HepG2 (cell line): ENCODE results near the gene F12. TPM values are rescaled to one million over a fixed set of nuclear protein-coding genes. Genes with fewer than 3 reads are reported as not detected.
A peak's percentile ranks its signal among the peaks of the same experiment; 100 is the strongest.

Source experiments
- ARID4A ChIP-seq: sonication (generic); formaldehyde crosslinking; IDR thresholded peaks from 2 replicates; pipeline ENCODE4 v1.5.0; 2020; ENCODE audit warnings: mild to moderate bottlenecking, missing genetic modification reagents, borderline replicate concordance
- ESRRA ChIP-seq: sonication (generic); formaldehyde crosslinking; IDR thresholded peaks from 2 replicates; pipeline ENCODE4 v1.5.1; 2020; ENCODE audit warnings: mild to moderate bottlenecking, low read depth, missing genetic modification reagents
- FOXA3 ChIP-seq: IDR thresholded peaks from 2 replicates; pipeline ENCODE4 v1.6.1; 2016; ENCODE audit warnings: missing genetic modification reagents, missing compliant biosample characterization
- HDAC2 ChIP-seq: sonication (generic); formaldehyde crosslinking; IDR thresholded peaks from 2 replicates; pipeline ENCODE4 v1.4.0; 2020; ENCODE audit warnings: missing genetic modification reagents
- HINFP ChIP-seq: sonication (generic); formaldehyde crosslinking; IDR thresholded peaks from 2 replicates; pipeline ENCODE4 v1.4.0; 2020; ENCODE audit warnings: low read depth, mild to moderate bottlenecking, missing genetic modification reagents
- HMGXB4 ChIP-seq, 2 experiments: sonication (generic) in 1 of 2; formaldehyde crosslinking in 1 of 2; IDR thresholded peaks; 2 replicates each; pipeline versions ENCODE4 v1.4.0 to v1.6.1; 2018 to 2020; ENCODE audit warnings: missing genetic modification reagents in 2 of 2, borderline replicate concordance in 1 of 2, low read depth in 1 of 2, mild to moderate bottlenecking in 1 of 2, missing biosample characterization in 1 of 2
- HOMEZ ChIP-seq: IDR thresholded peaks from 2 replicates; pipeline ENCODE4 v1.6.1; 2016; ENCODE audit warnings: low read depth
- HOXA7 ChIP-seq: sonication (generic); formaldehyde crosslinking; IDR thresholded peaks from 2 replicates; pipeline ENCODE4 v1.8.1; 2022; ENCODE audit warnings: mild to moderate bottlenecking, missing genetic modification reagents, moderate library complexity
- PITX1 ChIP-seq: sonication (generic); formaldehyde crosslinking; IDR thresholded peaks from 2 replicates; pipeline ENCODE4 v1.5.1; 2020; ENCODE audit warnings: mild to moderate bottlenecking, missing genetic modification reagents
- RAD51 ChIP-seq: fragments of 450-650 bp; IDR thresholded peaks from 2 replicates; pipeline ENCODE4 v1.6.1; 2016; ENCODE audit warnings: borderline replicate concordance
- SMC3 ChIP-seq: IDR thresholded peaks from 2 replicates; pipeline ENCODE4 v1.6.1; 2011; ENCODE audit warnings: low read length, improper control_type of control experiment
- SOX13 ChIP-seq, 3 experiments: fragments of 450-650 bp in 1 of 3; sonication (generic) in 1 of 3; formaldehyde crosslinking in 1 of 3; IDR thresholded peaks in 2 of 3; conservative IDR thresholded peaks in 1 of 3; 2 replicates each; pipeline versions ENCODE4 v1.5.0 to v1.6.1; 2016 to 2020; ENCODE audit warnings: antibody characterized with exemption in 1 of 3, mild to moderate bottlenecking in 1 of 3, missing compliant biosample characterization in 1 of 3, missing genetic modification reagents in 1 of 3, moderate library complexity in 1 of 3
- XRCC5 ChIP-seq: fragments of 200-400 bp; formaldehyde crosslinking; optimal IDR thresholded peaks from 2 replicates; pipeline ENCODE3; 2017; ENCODE audit warnings: mild to moderate bottlenecking, low read length
- YEATS2 ChIP-seq: sonication (generic); formaldehyde crosslinking; IDR thresholded peaks from 2 replicates; pipeline ENCODE4 v1.4.0; 2020; ENCODE audit warnings: missing genetic modification reagents, borderline replicate concordance
- ZFX ChIP-seq: sonication (generic); formaldehyde crosslinking; IDR thresholded peaks from 2 replicates; pipeline ENCODE4 v1.4.0; 2020; ENCODE audit warnings: mild to moderate bottlenecking, low read depth, missing genetic modification reagents, moderate library complexity
- polyA plus RNA-seq, 8 experiments: library from polyadenylated mRNA; depleted of rRNA in 3 of 8; stranded (reverse) in 7 of 8; unstranded in 1 of 8; fragments of >200 nt; fragmentation: Illumina TruSeq in 4 of 8; extraction: Trizol in 4 of 8; gene quantifications; 2 replicates each; pipeline versions ENCODE4 v1.2.1 to v1.2.3, GENCODE V29; 2011 to 2016; ENCODE audit warnings: low read depth in 4 of 8, missing spikeins in 1 of 8, mixed read lengths in 1 of 8; ENCODE audit not compliant: insufficient read depth in 1 of 8
- total RNA-seq, 5 experiments: library from RNA; depleted of rRNA; stranded (reverse); fragments of >200 nt; fragmentation: Illumina TruSeq; extraction: Trizol; gene quantifications; 2 replicates each; pipeline ENCODE4 v1.2.3, GENCODE V29; 2016; ENCODE audit warnings: low read depth in 1 of 5

The F12 gene
- total and polyA plus RNA-seq, 2 of the 13 experiments (the other 11 are each of a cell fraction or from before 2014, with no cell fraction given): 2.5 to 3.0 TPM

- TF ChIP-seq HOMEZ (0 out of 2 replicates have a peak, but pooled peaks have one; percentile 30), FOXA3 (CRISPR knock-in tag) (peak; percentile 37; the same call in 1 of the 2 replicates), HDAC2 (CRISPR knock-in tag) (peak; percentile 53; the same call in 1 of the 2 replicates), RAD51 (peak; percentile 18; the same call in 1 of the 2 replicates), ARID4A (CRISPR knock-in tag) (peak; percentile 63), HINFP (no peak), ZFX (CRISPR knock-in tag) (0 out of 2 replicates have a peak, but pooled peaks have one; percentile 39), SMC3 (peak; percentile 93), ESRRA (CRISPR knock-in tag) (no peak), HOXA7 (CRISPR knock-in tag) (no peak), XRCC5 (peak; percentile 75), PITX1 (CRISPR knock-in tag) (0 out of 2 replicates have a peak, but pooled peaks have one; percentile 20), HMGXB4 (CRISPR knock-in tag; IDR thresholded peaks at IDR 0.05; ENCODE audit: borderline replicate concordance in 1 of 2, low read depth in 1 of 2) (peak in 1 of 2 experiments; percentile 67; a peak in 2 of 4 replicates), SOX13 (IDR thresholded peaks at IDR 0.05) (no peak), SOX13 (CRISPR knock-in tag; conservative IDR thresholded peaks at IDR 0.05 in 1 of 2, IDR thresholded peaks at IDR 0.05 in 1 of 2) (peak in 1 of 2 experiments; percentile 26; a peak in 1 of 4 replicates), YEATS2 (CRISPR knock-in tag) (0 out of 2 replicates have a peak, but pooled peaks have one; percentile 17)
These were observed 18.7 kb downstream of the F12 start (continued) for GRCh38 chr5:177390363-177391300.
